ENCODE measurements around the gene CNTN3.

The CNTN3 gene

DNA sequence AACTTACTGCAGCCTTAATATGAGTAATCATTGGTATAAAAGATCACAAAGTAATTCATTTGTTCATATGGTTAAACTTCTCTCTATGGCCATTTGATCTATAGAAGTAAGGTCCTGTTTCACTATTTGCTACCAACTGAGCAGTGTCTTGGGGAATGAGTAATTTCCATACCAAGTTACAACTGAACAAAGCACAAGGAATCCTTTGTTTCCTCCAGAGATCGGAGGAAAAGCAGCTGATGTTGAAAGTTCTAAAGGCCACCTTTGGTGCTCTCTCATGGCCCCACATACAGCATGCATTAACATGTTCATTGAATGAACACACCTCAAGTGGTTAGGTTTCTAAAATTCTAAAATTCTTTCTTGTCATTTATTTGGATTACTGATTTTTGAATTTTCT lies 7.1 kb upstream of the CNTN3 start:
- Histone ChIP-seq H3K4me3 (ENCODE audit: insufficient read depth, low read length, poor library complexity, severe bottlenecking) (no peak overlapping the region), H3K27ac (ENCODE audit: low read depth, low read length) (no peak overlapping the region), H4K20me1 (ENCODE audit: low read depth, low read length) (no peaks in the 10 kb centered on the region), H3K36me3 (ENCODE audit: low read length) (no peaks in the 10 kb centered on the region), H3K9me3 (ENCODE audit: insufficient read depth, low read length) (no peaks in the 10 kb centered on the region), H3F3A (ENCODE audit: insufficient read depth) (no peaks in the 10 kb centered on the region), H3K27me3 (ENCODE audit: low read length) (no peaks in the 10 kb centered on the region), H3K79me2 (ENCODE audit: insufficient read depth, low read length) (no peaks in the 10 kb centered on the region), H3K9ac (ENCODE audit: low read length) (no peak overlapping the region), H2AFZ (ENCODE audit: low read depth, low read length, severe bottlenecking) (no peak overlapping the region), H3K9me2 (replicated peaks; ENCODE audit: insufficient read depth, low read length) (no peaks in the 10 kb centered on the region), H3K4me2 (ENCODE audit: low read depth, low read length, poor library complexity, severe bottlenecking) (no peak overlapping the region)
- TF ChIP-seq CTCF (IDR thresholded peaks at IDR 0.05; ENCODE audit: insufficient read depth, low read length, poor library complexity, severe bottlenecking), result no peak
- TF ChIP-seq EZH2phosphoT487 (conservative IDR thresholded peaks at IDR 0.05; ENCODE audit: low read length), result no peak

DNA sequence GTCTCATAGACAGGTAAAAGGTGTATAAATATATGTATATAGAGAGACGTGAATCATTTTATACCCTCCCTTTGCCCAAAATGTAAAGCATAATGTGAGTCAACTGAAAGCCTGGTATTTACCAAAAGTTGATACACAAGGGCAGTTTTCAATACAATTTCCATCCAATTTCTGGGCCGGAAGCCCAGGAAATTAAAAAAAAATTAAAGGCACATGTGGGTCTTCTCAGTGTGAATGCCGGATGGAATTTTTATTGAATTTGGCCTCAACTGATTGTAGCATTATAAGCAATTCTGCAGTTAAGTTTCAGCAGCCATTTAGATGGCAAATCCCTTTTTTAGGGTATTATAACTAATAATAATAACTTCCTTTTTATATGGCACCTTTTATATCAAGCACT lies 3.3 kb upstream of the CNTN3 start:
- no peaks in the 10 kb centered on the region for H3K9me2 ChIP-seq (replicated peaks; ENCODE audit: insufficient read depth, low read length)

GRCh38 chr3:74613521-74614106 lies 845 bp downstream of the CNTN3 start:
- Histone ChIP-seq H3K79me2 (ENCODE audit: insufficient read depth, low read length) (no peaks in the 10 kb centered on the region), H3K9ac (ENCODE audit: low read length) (no peak overlapping the region), H4K20me1 (ENCODE audit: low read depth, low read length) (no peaks in the 10 kb centered on the region), H3K27me3 (ENCODE audit: low read length) (no peaks in the 10 kb centered on the region), H3K36me3 (ENCODE audit: low read length) (no peaks in the 10 kb centered on the region), H3K4me2 (ENCODE audit: low read depth, low read length, poor library complexity, severe bottlenecking) (no peak overlapping the region), H2AFZ (ENCODE audit: low read depth, low read length, severe bottlenecking) (no peak overlapping the region), H3K9me2 (replicated peaks; ENCODE audit: insufficient read depth, low read length) (no peaks in the 10 kb centered on the region), H3F3A (ENCODE audit: insufficient read depth) (no peaks in the 10 kb centered on the region), H3K9me3 (ENCODE audit: insufficient read depth, low read length) (no peaks in the 10 kb centered on the region), H3K27ac (ENCODE audit: low read depth, low read length) (no peak overlapping the region), H3K4me3 (ENCODE audit: insufficient read depth, low read length, poor library complexity, severe bottlenecking) (no peak overlapping the region)
- TF ChIP-seq EZH2phosphoT487 (conservative IDR thresholded peaks at IDR 0.05; ENCODE audit: low read length) (no peak), CTCF (IDR thresholded peaks at IDR 0.05; ENCODE audit: insufficient read depth, low read length, poor library complexity, severe bottlenecking) (no peak)

More for the DNA sequence above, 3.3 kb upstream of the CNTN3 start:
- H4K20me1 ChIP-seq (ENCODE audit: low read depth, low read length), result no peaks in the 10 kb centered on the region
- H3K79me2 ChIP-seq (ENCODE audit: insufficient read depth, low read length), result no peaks in the 10 kb centered on the region
- H3K4me2 ChIP-seq (ENCODE audit: low read depth, low read length, poor library complexity, severe bottlenecking), result no peak overlapping the region
- H3K9ac ChIP-seq (ENCODE audit: low read length), result no peak overlapping the region
- H3K27ac ChIP-seq (ENCODE audit: low read depth, low read length), result no peak overlapping the region
- TF ChIP-seq EZH2phosphoT487 (conservative IDR thresholded peaks at IDR 0.05; ENCODE audit: low read length), result no peak
- no peak for TF ChIP-seq CTCF (IDR thresholded peaks at IDR 0.05; ENCODE audit: insufficient read depth, low read length, poor library complexity, severe bottlenecking)
- H3K9me3 ChIP-seq (ENCODE audit: insufficient read depth, low read length), result no peaks in the 10 kb centered on the region
- H2AFZ ChIP-seq (ENCODE audit: low read depth, low read length, severe bottlenecking), result no peak overlapping the region
- no peaks in the 10 kb centered on the region for H3F3A ChIP-seq (ENCODE audit: insufficient read depth)
- no peak overlapping the region for H3K4me3 ChIP-seq (ENCODE audit: insufficient read depth, low read length, poor library complexity, severe bottlenecking)
- no peaks in the 10 kb centered on the region for H3K36me3 ChIP-seq (ENCODE audit: low read length)
- no peaks in the 10 kb centered on the region for H3K27me3 ChIP-seq (ENCODE audit: low read length)
